PC-3 (cell line): ENCODE measurements around the gene STK24. TPM values are rescaled to one million over a fixed set of nuclear protein-coding genes. Genes with fewer than 3 reads are reported as not detected.

Experiments used
- ATAC-seq: fragments of 200-7000 bp; cut with Tn5 transposase; 2 replicates; pipeline ENCODE4 v1.9.1; 2020; ENCODE audit warnings: mild to moderate bottlenecking, moderate library complexity
- BruUV-seq: library from RNA; stranded (reverse); fragments of 400-500 nt; replicated peaks from 2 replicates; lab custom pipeline; 2021; lab: Mats Ljungman, UMichigan
- CTCF ChIA-PET: fragments of 300-600 bp; sonication (Branson Sonifier 250); formaldehyde crosslinking; loops from one replicate; lab custom pipeline; 2022; ENCODE audit warnings: antibody characterized with exemption; lab: Charles Lee
- POLR2A ChIA-PET: fragments of 300-600 bp; sonication (Branson Sonifier 250); formaldehyde crosslinking; loops from one replicate; lab custom pipeline; 2022; ENCODE audit warnings: antibody characterized with exemption; ENCODE audit not compliant: unreplicated experiment; lab: Charles Lee
- DNase-seq: peaks from one replicate; pipeline ENCODE4 v3.0.0-alpha.2; 2015
- H2AFZ ChIP-seq: fragments of 300-600 bp; sonication (generic); 2 replicates; pipeline ENCODE4 v1.6.0; 2016; ENCODE audit warnings: antibody characterized with exemption, low read length
- H3F3A ChIP-seq: fragments of 300-600 bp; sonication (generic); one replicate; pipeline ENCODE4 v1.6.0; 2017; ENCODE audit warnings: antibody characterized with exemption, low read length, control low read depth, mild to moderate bottlenecking; ENCODE audit not compliant: unreplicated experiment
- H3K27ac ChIP-seq: fragments of 300-600 bp; sonication (generic); 2 replicates; pipeline ENCODE4 v1.5.1; 2016; ENCODE audit warnings: mild to moderate bottlenecking, low read length
- H3K27me3 ChIP-seq: fragments of 300-600 bp; sonication (generic); 2 replicates; pipeline ENCODE4 v1.6.1; 2016; ENCODE audit warnings: low read length, mixed read lengths
- H3K36me3 ChIP-seq: fragments of 300-600 bp; sonication (generic); 2 replicates; pipeline ENCODE4 v1.6.1; 2016; ENCODE audit warnings: low read depth, mixed run types, low read length, mixed read lengths
- H3K4me1 ChIP-seq: fragments of 300-600 bp; sonication (generic); 2 replicates; pipeline ENCODE4 v1.5.1; 2016; ENCODE audit warnings: low read length; ENCODE audit not compliant: insufficient read depth
- H3K4me2 ChIP-seq: fragments of 300-600 bp; sonication (generic); 2 replicates; pipeline ENCODE4 v1.6.0; 2016; ENCODE audit warnings: low read length
- H3K4me3 ChIP-seq: fragments of 300-600 bp; sonication (generic); 2 replicates; pipeline ENCODE4 v1.5.1; 2016; ENCODE audit warnings: mild to moderate bottlenecking, low read length, mixed read lengths
- H3K79me2 ChIP-seq: fragments of 300-600 bp; sonication (generic); 2 replicates; pipeline ENCODE4 v1.6.1; 2017; ENCODE audit warnings: low read length, mixed read lengths
- H3K9ac ChIP-seq: fragments of 300-600 bp; sonication (generic); 2 replicates; pipeline ENCODE4 v1.6.0; 2016; ENCODE audit warnings: mild to moderate bottlenecking, low read length
- H3K9me2 ChIP-seq: fragments of 300-600 bp; sonication (generic); replicated peaks from 2 replicates; pipeline ENCODE4 v1.6.1; 2016; ENCODE audit warnings: mixed run types, low read length, mixed read lengths
- H3K9me3 ChIP-seq: fragments of 300-600 bp; sonication (generic); 2 replicates; pipeline ENCODE4 v1.6.1; 2016; ENCODE audit warnings: low read length, mixed read lengths
- H4K20me1 ChIP-seq: fragments of 300-600 bp; sonication (generic); 2 replicates; pipeline ENCODE4 v1.6.1; 2016; ENCODE audit warnings: low read length, mixed read lengths
- CTCF ChIP-seq: fragments of 300-600 bp; sonication (generic); conservative IDR thresholded peaks from 2 replicates; pipeline ENCODE4 v1.5.1; 2017; ENCODE audit warnings: antibody characterized with exemption, low read depth, mild to moderate bottlenecking, low read length
- EZH2 ChIP-seq: fragments of 300-600 bp; sonication (generic); IDR thresholded peaks from one replicate; pipeline ENCODE4 v1.6.1; 2017; ENCODE audit warnings: antibody characterized with exemption, mild to moderate bottlenecking, low read length; ENCODE audit not compliant: unreplicated experiment
- EZH2phosphoT487 ChIP-seq: fragments of 300-600 bp; sonication (generic); IDR thresholded peaks from 2 replicates; pipeline ENCODE4 v1.6.1; 2018; ENCODE audit warnings: mild to moderate bottlenecking, antibody characterized with exemption, low read length, borderline replicate concordance
- intact Hi-C: fragments of 100-400 bp; cut with micrococcal nuclease; formaldehyde crosslinking; loops from 2 replicates; pipeline ENCODE4 v1.9.0; 2023
- total RNA-seq: library from RNA; depleted of rRNA; stranded (reverse); fragments of >200 nt; gene quantifications from 2 replicates; pipeline ENCODE4 v1.2.3, GENCODE V29; 2014

The STK24 gene
- total RNA-seq, 1 experiment from 2014 or later = 52.4 TPM

GRCh38 chr13:98519976-98520375 is 56.9 kb downstream of the STK24 start:
- no peaks in the 10 kb centered on the region for H3K27me3 ChIP-seq
- no peak overlapping the region for H3K4me3 ChIP-seq
- no peaks in the 10 kb centered on the region for H3K9me2 ChIP-seq
- peaks cover 10% of the 10 kb centered on the region; the same call in 1 of the 2 replicates for H3K36me3 ChIP-seq
- H2AFZ ChIP-seq = no peak overlapping the region
- peaks cover 93% of the 10 kb centered on the region for H3K79me2 ChIP-seq
- H3F3A ChIP-seq = no peaks in the 10 kb centered on the region
- no peak for DNase-seq
- CTCF ChIA-PET = no interaction called here
- intact Hi-C loops = no loop called here
- no peaks in the 10 kb centered on the region for H3K9me3 ChIP-seq
- BruUV-seq = no TSS peak
- H3K4me1 ChIP-seq = no peaks in the 10 kb centered on the region
- no peak for TF ChIP-seq CTCF
- TF ChIP-seq EZH2phosphoT487 = no peak
- POLR2A ChIA-PET = no interaction called here
- no peak overlapping the region for H3K9ac ChIP-seq
- H3K4me2 ChIP-seq = no peak overlapping the region
- peaks cover 20% of the 10 kb centered on the region; the same call in 1 of the 2 replicates for H4K20me1 ChIP-seq
- no peak overlapping the region for H3K27ac ChIP-seq
- ATAC-seq = no peak

GRCh38 chr13:98517576-98518310 is 59.2 kb downstream of the STK24 start:
- Histone ChIP-seq H3K9me3 (no peaks in the 10 kb centered on the region), H3K79me2 (peaks cover 92% of the 10 kb centered on the region), H3F3A (no peaks in the 10 kb centered on the region), H3K4me2 (no peak overlapping the region), H4K20me1 (peaks cover 12% of the 10 kb centered on the region; the same call in 1 of the 2 replicates), H3K9ac (no peak overlapping the region), H3K4me3 (no peak overlapping the region), H2AFZ (no peak overlapping the region), H3K9me2 (no peaks in the 10 kb centered on the region), H3K27ac (no peak overlapping the region), H3K4me1 (no peaks in the 10 kb centered on the region), H3K36me3 (peaks cover 10% of the 10 kb centered on the region), H3K27me3 (no peaks in the 10 kb centered on the region)
- no peak for TF ChIP-seq EZH2
- no peak for TF ChIP-seq CTCF
- ATAC-seq = no peak
- ChIA-PET CTCF (no interaction called here), POLR2A (no interaction called here)
- TSS peak; percentile 5 for BruUV-seq
- DNase-seq = no peak
- intact Hi-C loops = no loop called here

- no peak for TF ChIP-seq CTCF
- no peak for TF ChIP-seq EZH2
- TF ChIP-seq EZH2phosphoT487 = no peak
- Histone ChIP-seq H3K79me2 (peaks cover 92% of the 10 kb centered on the region), H3F3A (no peaks in the 10 kb centered on the region), H4K20me1 (peaks cover 6% of the 10 kb centered on the region; the same call in 1 of the 2 replicates), H3K9me3 (no peaks in the 10 kb centered on the region), H3K4me3 (no peak overlapping the region), H3K27ac (no peak overlapping the region), H3K9ac (no peak overlapping the region), H3K4me1 (peaks cover 11% of the 10 kb centered on the region), H3K9me2 (no peaks in the 10 kb centered on the region), H3K27me3 (no peaks in the 10 kb centered on the region), H2AFZ (no peak overlapping the region), H3K4me2 (no peak overlapping the region), H3K36me3 (peaks cover 10% of the 10 kb centered on the region)
- no peak for ATAC-seq
- POLR2A ChIA-PET = no interaction called here
- DNase-seq = no peak
- CTCF ChIA-PET = no interaction called here
- BruUV-seq = no TSS peak
- intact Hi-C loops = no loop called here
These were observed 61.0 kb downstream of the STK24 start for GRCh38 chr13:98515818-98516465.
